ENCODE data around the gene KCNA4. TPM values are rescaled to one million over a fixed set of nuclear protein-coding genes. Genes with fewer than 3 reads are reported as not detected.
"Not testable (repeated sequence)": the region's sequence is repeated elsewhere in the genome, so short reads cannot be mapped to it uniquely, and the experiment has no call there.

Gene KCNA4
- total RNA-seq, 1 donor from 2014 or later = 2.1 TPM

DNA sequence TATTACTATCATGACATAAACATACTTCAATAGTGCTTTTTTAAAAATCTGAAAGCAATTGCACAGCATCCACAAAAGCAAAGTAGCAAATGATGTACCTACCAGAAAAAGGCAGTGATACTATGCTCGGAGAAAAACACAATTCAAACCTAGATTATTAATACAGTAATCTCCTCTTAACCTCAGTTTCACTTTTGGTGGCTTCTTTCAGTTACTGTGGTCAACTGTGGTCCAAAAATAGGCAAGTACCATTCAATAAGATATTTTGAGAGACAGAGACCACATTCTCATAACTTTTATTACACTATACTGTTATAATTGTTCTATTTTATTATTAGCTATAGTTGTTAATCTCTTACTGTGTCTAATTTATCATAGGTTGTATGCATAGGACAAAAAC lies 20.8 kb downstream of the KCNA4 start:
- Histone ChIP-seq H3K4me3 (no peak overlapping the region), H3K27ac (no peak overlapping the region), H3K36me3 (no peaks in the 10 kb centered on the region), H3K4me1 (no peaks in the 10 kb centered on the region), H3K9me3 (no peaks in the 10 kb centered on the region), H3K27me3 (no peaks in the 10 kb centered on the region)
- intact Hi-C loops (cut with DNase I) = no loop called here
- ATAC-seq (no peak), DNase-seq (no peak)
- TF ChIP-seq, protein P1, sequence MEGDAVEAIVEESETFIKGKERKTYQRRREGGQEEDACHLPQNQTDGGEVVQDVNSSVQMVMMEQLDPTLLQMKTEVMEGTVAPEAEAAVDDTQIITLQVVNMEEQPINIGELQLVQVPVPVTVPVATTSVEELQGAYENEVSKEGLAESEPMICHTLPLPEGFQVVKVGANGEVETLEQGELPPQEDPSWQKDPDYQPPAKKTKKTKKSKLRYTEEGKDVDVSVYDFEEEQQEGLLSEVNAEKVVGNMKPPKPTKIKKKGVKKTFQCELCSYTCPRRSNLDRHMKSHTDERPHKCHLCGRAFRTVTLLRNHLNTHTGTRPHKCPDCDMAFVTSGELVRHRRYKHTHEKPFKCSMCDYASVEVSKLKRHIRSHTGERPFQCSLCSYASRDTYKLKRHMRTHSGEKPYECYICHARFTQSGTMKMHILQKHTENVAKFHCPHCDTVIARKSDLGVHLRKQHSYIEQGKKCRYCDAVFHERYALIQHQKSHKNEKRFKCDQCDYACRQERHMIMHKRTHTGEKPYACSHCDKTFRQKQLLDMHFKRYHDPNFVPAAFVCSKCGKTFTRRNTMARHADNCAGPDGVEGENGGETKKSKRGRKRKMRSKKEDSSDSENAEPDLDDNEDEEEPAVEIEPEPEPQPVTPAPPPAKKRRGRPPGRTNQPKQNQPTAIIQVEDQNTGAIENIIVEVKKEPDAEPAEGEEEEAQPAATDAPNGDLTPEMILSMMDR (IDR thresholded peaks at IDR 0.05) = no peak

DNA sequence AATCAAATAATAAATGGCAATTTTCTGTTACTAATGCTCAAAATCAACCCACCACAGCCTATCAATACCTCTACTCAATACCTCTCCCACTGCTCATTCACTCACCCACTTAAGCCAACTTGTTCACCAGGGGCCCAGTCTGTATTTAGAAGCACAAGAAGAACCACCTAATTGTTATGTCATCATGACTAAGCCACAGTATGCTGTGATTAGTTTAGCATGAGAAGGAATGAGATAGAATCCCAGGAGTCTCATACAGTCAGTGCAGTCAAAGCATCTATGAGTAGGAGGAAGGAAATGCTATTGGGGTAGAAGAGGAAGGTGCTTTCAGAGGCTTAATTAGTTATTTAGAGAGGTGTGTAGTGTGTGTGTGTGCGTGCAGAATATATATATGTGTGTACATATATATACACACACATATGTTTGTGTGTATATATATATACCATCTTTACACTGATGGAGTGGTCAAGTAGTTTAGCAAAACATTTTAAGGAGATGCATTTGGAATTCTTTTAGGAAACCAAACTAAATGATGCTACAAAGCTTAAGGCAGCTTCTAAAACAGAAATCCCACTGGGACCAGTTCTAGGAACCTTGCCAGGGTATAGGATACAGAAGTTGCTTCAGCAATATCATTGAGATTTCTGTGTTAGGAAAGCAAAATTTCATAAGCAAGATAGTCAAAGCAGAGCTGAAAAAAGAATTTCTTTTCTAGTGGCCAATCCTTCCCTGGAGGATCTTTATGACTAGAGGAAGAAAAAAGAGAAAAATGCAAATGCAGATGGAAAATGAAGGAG lies 27.5 kb downstream of the KCNA4 start:
- no peaks in the 10 kb centered on the region for H3K4me1 ChIP-seq
- no peak overlapping the region for H3K27ac ChIP-seq
- no peaks in the 10 kb centered on the region for H3K36me3 ChIP-seq
- no peaks in the 10 kb centered on the region for H3K9me3 ChIP-seq
- no peak overlapping the region for H3K4me3 ChIP-seq
- no peak for DNase-seq
- TF ChIP-seq, protein P1 (IDR thresholded peaks at IDR 0.05) = no peak
- no peak for ATAC-seq
- H3K27me3 ChIP-seq = no peaks in the 10 kb centered on the region
- intact Hi-C loops (cut with DNase I) = no loop called here

DNA sequence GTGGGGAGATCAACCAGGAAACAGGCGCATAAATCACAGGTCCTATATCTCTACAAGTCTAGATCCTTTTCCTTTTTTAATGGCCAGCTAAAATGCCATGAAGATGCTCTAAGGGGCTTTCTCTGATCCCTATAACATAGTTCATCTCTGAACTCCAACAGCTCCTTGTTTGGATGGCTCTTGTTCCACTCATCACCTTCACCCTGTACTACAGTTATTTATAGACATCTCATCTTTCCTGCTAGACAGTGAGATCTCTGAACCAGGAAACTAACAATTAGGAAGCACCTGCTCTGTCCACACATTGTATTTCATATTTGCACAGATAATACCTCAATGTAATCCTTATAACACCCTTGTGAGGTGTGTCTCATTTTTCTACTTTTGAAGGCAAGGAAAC lies 31.6 kb downstream of the KCNA4 start:
- Histone ChIP-seq H3K9me3 (no peaks in the 10 kb centered on the region), H3K27me3 (no peaks in the 10 kb centered on the region), H3K4me3 (no peak overlapping the region), H3K27ac (no peak overlapping the region), H3K4me1 (no peaks in the 10 kb centered on the region), H3K36me3 (no peaks in the 10 kb centered on the region)
- no peak for ATAC-seq
- intact Hi-C loops (cut with DNase I) = no loop called here
- TF ChIP-seq, protein P1 (IDR thresholded peaks at IDR 0.05) = no peak
- DNase-seq = no peak

DNA sequence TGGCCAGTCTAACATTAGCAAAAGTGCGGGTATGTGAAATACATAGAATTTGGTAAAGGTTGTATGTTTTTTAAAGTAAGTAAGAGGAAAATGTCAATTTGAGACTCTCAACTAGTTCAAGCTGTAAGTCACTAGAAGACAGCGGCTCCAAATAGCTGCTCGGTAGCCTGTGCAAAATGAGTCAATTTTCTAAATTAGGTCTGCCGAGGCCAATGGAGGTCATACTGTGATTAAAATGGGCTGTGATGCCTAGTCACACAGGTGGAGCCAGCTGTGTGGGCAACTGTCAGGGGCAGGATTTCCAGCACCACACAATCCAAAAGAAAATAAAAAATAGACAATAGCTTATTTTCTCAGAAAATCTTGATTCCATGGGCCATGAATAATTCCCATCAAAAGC lies 32.3 kb downstream of the KCNA4 start:
- no peak overlapping the region for H3K27ac ChIP-seq
- TF ChIP-seq, protein P1 (IDR thresholded peaks at IDR 0.05) = no peak
- ATAC-seq = no peak
- H3K36me3 ChIP-seq = no peaks in the 10 kb centered on the region
- no peaks in the 10 kb centered on the region for H3K4me1 ChIP-seq
- no peaks in the 10 kb centered on the region for H3K9me3 ChIP-seq
- H3K4me3 ChIP-seq = no peak overlapping the region
- H3K27me3 ChIP-seq = no peaks in the 10 kb centered on the region
- intact Hi-C loops (cut with DNase I) = no loop called here
- DNase-seq = no peak

DNA sequence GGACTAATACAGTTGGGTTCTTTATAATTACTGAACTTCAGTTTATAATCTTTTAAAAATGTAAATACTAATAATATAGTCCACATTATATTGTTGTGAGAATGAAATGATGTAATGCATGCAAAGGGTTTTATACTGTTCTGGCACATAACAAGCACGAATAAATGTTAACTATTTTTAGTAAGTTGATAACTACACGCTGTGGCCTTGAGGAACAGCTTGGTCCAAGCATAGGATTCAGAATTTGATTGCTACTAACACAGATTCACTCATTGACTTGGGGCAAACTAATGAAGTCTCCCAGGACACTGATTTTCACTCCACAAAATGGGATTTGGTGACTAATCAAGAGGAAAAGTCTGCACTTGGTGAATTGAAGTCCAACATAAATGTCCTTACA lies 38.3 kb downstream of the KCNA4 start:
- H3K4me1 ChIP-seq = no peaks in the 10 kb centered on the region
- no peak overlapping the region for H3K27ac ChIP-seq
- DNase-seq (no peak), ATAC-seq (no peak)
- intact Hi-C loops (cut with DNase I) = no loop called here
- TF ChIP-seq, protein P1 (IDR thresholded peaks at IDR 0.05) = no peak
- H3K36me3 ChIP-seq = no peaks in the 10 kb centered on the region
- no peaks in the 10 kb centered on the region for H3K27me3 ChIP-seq
- H3K9me3 ChIP-seq = no peaks in the 10 kb centered on the region
- H3K4me3 ChIP-seq = no peak overlapping the region

DNA sequence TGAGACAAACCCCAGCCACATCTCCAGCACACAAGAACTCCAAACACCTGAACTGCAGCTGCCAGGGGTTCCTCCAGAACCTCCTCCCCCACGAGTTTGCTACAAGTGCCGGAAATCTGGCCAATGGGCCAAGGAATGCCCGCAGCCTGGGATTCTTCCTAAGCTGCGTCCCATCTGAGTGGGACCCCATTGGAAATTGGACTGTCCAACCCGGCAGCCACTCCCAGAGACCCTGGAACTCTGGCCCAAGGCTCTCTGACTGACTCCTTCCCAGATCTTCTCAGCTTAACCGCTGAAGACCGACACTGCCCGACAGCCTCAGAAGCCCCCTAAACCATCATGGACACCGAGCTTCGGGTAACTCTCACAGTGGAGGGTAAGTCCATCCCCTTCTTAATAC lies 41.2 kb downstream of the KCNA4 start:
- H3K36me3 ChIP-seq; H3K4me3 ChIP-seq; DNase-seq; H3K9me3 ChIP-seq; H3K27me3 ChIP-seq; H3K27ac ChIP-seq; ATAC-seq; intact Hi-C loops (cut with DNase I); H3K4me1 ChIP-seq: not testable (repeated sequence)
